Psoas muscle (tissue), 8 donors: Measurements from ENCODE around the gene ICE1. TPM values are rescaled to one million over a fixed set of nuclear protein-coding genes. Genes with fewer than 3 reads are reported as not detected.
"Not testable (repeated sequence)": the region's sequence is repeated elsewhere in the genome, so short reads cannot be mapped to it uniquely, and the experiment has no call there.

Experiments
- ATAC-seq, 4 donors: fragments of 200-7000 bp; cut with Tn5 transposase; one replicate each; pipeline ENCODE4 v1.9.1; 2020; ENCODE audit warnings: moderate library complexity in 3 of 4, mild to moderate bottlenecking in 2 of 4
- DNase-seq, 2 donors: peaks; one replicate each; pipeline ENCODE4 v3.0.0-alpha.2; 2020
- H3K27ac ChIP-seq: fragments of 200-600 bp; one replicate; pipeline ENCODE4 v1.8.0; 2022
- H3K27me3 ChIP-seq, 3 donors: fragments of 200-600 bp in 1 of 3; one replicate each; pipeline versions ENCODE4 v1.6.1 to v1.8.0; 2013 to 2022; ENCODE audit warnings: low read length in 2 of 3, mild to moderate bottlenecking in 2 of 3, moderate library complexity in 1 of 3; ENCODE audit not compliant: insufficient read depth in 3 of 3
- H3K36me3 ChIP-seq, 2 donors: fragments of 200-600 bp in 1 of 2; one replicate each; pipeline versions ENCODE4 v1.6.1 to v1.8.0; 2013 to 2022; ENCODE audit warnings: low read depth in 1 of 2, mild to moderate bottlenecking in 1 of 2, moderate library complexity in 1 of 2; ENCODE audit not compliant: insufficient read depth in 1 of 2
- H3K4me1 ChIP-seq: fragments of 200-600 bp; one replicate; pipeline ENCODE4 v1.8.0; 2022
- H3K4me3 ChIP-seq: fragments of 200-600 bp; one replicate; pipeline ENCODE4 v1.8.0; 2022; ENCODE audit warnings: mild to moderate bottlenecking
- H3K9me3 ChIP-seq: fragments of 200-600 bp; one replicate; pipeline ENCODE4 v1.8.0; 2022
- WGBS, 3 donors: extraction: QIAGEN DNeasy Blood & Tissue Kit; methylation state at CpG; one replicate each; pipeline versions ENCODE4 v1.1.6 to v1.1.7; 2013; 5-methylcytosine and 5-hydroxymethylcytosine counted together
- intact Hi-C, 2 donors: fragments of 100-400 bp; cut with DNase I; formaldehyde crosslinking; loops; one replicate each; pipeline versions ENCODE4 v1.11.0 to v1.14.2; 2022
- polyA plus RNA-seq, 3 donors: library from polyadenylated mRNA; stranded (reverse); fragments of 200-250 nt; gene quantifications; one replicate each; pipeline ENCODE4 v1.2.3, GENCODE V29; 2013
- total RNA-seq, 4 donors: library from RNA; stranded (reverse); fragmentation: NEBNext Ultra II Directional in 2 of 4; extraction: Animal tissue kit (Norgen Biotek cat#: 25700) in 2 of 4; gene quantifications; one replicate each; pipeline versions ENCODE4 v1.2.1 to v1.2.4, GENCODE V29; 2021 to 2023
- TF ChIP-seq, protein P1 (sequence below): fragments of 200-600 bp; IDR thresholded peaks from one replicate; pipeline ENCODE4 v1.8.0; 2022; ENCODE audit warnings: antibody characterized with exemption
- donor health status: healthy with polysubstance abuse.
- donor health status: DM: no; HTN: no; CAD: no; lungs with moderate emphysema.
- donor health status: Bipolar disorder and iron deficiency.
- donor health status: healthy.
- donor health status: DM: yes; HTN: yes; CAD: no.
- donor health status: DM: no; HTN: no; CAD: no.
- donor health status: DM: no; HTN: no; CAD: no.
- donor health status: DM: yes; HTN: yes; CAD: no.

ICE1 gene
- total and polyA plus RNA-seq, 7 donors = 9.9 to 33.6 (median 26.4) TPM

DNA sequence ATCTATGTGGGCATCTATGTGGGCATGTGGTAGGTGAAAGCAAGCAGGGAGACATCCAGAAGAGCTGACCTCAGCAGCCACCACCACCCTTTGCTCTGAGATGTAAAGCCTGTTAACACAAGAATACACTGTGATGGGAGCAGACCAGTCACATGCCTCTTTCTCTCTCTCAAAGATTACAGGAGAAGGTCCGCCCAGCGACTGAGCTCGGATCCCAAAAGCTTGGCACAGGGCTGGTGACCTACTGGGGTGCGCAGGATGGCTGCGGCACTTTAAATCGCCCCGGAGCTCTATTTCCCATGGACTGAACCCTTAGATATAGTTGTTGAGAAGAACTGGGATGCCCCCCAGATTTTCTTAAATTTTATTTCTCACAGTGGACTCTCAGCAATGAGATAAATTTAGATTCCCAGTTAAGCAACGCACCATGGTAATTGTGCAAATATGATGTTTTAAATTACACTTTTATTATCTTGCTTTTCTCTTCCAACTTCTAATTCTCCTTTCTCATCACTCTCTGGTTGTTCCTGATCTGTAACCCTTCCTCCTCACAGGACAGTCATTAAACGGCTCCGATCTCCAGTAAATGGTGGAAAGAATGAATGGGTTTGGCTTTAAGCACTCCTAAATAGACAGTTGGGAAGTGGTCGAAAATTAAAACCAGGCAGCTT, 37.7 kb upstream of the ICE1 start:
- H3K9me3 ChIP-seq = no peaks in the 10 kb centered on the region
- TF ChIP-seq, protein P1, sequence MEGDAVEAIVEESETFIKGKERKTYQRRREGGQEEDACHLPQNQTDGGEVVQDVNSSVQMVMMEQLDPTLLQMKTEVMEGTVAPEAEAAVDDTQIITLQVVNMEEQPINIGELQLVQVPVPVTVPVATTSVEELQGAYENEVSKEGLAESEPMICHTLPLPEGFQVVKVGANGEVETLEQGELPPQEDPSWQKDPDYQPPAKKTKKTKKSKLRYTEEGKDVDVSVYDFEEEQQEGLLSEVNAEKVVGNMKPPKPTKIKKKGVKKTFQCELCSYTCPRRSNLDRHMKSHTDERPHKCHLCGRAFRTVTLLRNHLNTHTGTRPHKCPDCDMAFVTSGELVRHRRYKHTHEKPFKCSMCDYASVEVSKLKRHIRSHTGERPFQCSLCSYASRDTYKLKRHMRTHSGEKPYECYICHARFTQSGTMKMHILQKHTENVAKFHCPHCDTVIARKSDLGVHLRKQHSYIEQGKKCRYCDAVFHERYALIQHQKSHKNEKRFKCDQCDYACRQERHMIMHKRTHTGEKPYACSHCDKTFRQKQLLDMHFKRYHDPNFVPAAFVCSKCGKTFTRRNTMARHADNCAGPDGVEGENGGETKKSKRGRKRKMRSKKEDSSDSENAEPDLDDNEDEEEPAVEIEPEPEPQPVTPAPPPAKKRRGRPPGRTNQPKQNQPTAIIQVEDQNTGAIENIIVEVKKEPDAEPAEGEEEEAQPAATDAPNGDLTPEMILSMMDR = no peak
- H3K4me1 ChIP-seq = no peaks in the 10 kb centered on the region
- no peak overlapping the region for H3K27ac ChIP-seq
- intact Hi-C loops = no loop called here
- DNase-seq (no peak), ATAC-seq (no peak)
- H3K27me3 ChIP-seq = no peaks in the 10 kb centered on the region
- WGBS, 3 donors = 73 to 76% (median 73%) methylated on average over 11 of the region's 11 CpGs
- H3K36me3 ChIP-seq = no peaks in the 10 kb centered on the region
- H3K4me3 ChIP-seq = no peak overlapping the region

DNA sequence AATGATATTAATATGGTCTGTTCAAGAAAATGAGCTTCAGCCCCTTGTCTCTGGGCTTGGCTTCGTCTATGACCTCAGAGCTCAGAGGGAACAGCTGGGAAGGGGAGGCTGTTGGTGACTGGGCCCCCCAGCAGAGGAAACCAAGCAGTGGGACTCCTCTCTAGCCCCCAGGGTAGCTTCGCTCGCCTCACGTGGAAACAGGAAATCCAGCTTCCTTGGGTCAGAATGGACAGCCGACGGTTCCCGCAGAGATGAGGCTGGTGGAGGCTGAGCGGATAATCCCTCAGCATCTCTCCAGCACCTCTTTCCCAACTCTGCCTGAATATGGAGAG, 37.2 kb upstream of the ICE1 start:
- Histone ChIP-seq H3K36me3 (no peaks in the 10 kb centered on the region), H3K27ac (no peak overlapping the region), H3K4me3 (no peak overlapping the region), H3K4me1 (no peaks in the 10 kb centered on the region), H3K27me3 (no peaks in the 10 kb centered on the region), H3K9me3 (no peaks in the 10 kb centered on the region)
- intact Hi-C loops = no loop called here
- ATAC-seq (no peak), DNase-seq (no peak)
- TF ChIP-seq, protein P1 = no peak
- 59 to 70% (median 64%) methylated on average over 8 of the region's 8 CpGs for WGBS, 3 donors

DNA sequence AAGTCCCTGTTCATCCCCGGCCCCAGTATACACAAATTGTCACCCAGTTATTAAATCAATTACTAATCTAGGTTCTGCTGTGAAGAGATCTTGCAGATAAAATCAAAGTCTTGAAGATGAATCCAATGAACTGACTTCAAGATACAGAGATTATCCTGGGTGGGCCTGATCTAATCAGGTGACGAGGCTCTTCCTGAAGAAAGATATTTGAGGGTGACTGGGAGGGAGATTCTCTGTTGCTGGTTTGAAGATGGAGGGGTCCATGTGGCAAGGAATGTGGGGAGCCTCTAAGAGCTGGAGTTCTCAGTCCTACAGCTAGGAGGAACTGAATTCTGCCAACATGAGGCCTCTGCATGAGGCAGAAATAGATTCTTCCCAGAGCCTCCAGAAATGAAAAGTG, 36.1 kb upstream of the ICE1 start:
- Histone ChIP-seq H3K27ac (no peak overlapping the region), H3K27me3 (no peaks in the 10 kb centered on the region), H3K4me1 (no peaks in the 10 kb centered on the region), H3K36me3 (no peaks in the 10 kb centered on the region), H3K9me3 (no peaks in the 10 kb centered on the region), H3K4me3 (no peak overlapping the region)
- ATAC-seq (no peak), DNase-seq (no peak)
- WGBS, 3 donors = 91 to 98% (median 95%) methylated on average over 2 of the region's 2 CpGs
- intact Hi-C loops = no loop called here
- TF ChIP-seq, protein P1 = no peak

DNA sequence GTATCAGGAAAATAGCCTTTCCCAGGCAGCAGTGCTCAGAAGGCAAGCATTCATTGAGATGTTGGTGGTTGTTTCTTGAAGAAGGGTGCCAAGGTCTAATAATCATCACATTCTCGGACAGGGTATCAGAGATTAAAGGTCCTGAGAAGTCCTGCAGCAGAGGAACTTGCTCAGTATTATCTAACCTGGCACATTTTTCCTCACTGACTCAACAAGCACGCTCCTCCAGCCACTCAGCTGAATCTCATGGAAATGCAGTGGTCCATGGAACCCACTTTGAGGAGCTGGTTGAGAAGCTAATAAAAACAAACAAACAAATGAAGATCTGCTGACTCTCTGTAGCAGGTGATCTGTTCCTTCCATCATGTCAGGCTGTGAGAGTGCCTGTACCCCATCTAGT, 35.3 kb upstream of the ICE1 start:
- H3K36me3 ChIP-seq = no peaks in the 10 kb centered on the region
- no peak for ATAC-seq
- no peaks in the 10 kb centered on the region for H3K4me1 ChIP-seq
- WGBS, 3 donors = 81 to 96% (median 86%) methylated on average over 2 of the region's 2 CpGs
- H3K27ac ChIP-seq = no peak overlapping the region
- H3K27me3 ChIP-seq = no peaks in the 10 kb centered on the region
- intact Hi-C loops = no loop called here
- no peaks in the 10 kb centered on the region for H3K9me3 ChIP-seq
- H3K4me3 ChIP-seq = no peak overlapping the region
- TF ChIP-seq, protein P1 = no peak
- no peak for DNase-seq

DNA sequence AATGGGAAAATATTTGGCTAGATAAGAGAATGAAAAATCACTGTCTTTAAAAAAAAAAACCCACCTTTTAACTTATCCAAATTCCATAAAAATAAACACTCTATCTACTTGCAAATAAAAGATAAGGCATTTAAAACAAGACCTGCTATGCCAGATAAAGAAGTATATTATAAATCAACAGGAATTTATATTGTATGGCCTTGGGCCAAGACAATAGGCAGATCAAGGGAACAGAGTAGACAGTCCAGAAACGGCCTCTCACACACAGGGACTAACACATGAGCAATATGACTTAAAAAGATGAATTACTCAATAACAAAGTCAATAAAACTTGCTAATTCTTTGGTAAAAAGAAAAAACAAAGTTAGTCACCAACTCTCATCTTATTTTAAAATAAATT, 34.7 kb upstream of the ICE1 start:
- TF ChIP-seq, protein P1 = no peak
- intact Hi-C loops = no loop called here
- H3K9me3 ChIP-seq = no peaks in the 10 kb centered on the region

DNA sequence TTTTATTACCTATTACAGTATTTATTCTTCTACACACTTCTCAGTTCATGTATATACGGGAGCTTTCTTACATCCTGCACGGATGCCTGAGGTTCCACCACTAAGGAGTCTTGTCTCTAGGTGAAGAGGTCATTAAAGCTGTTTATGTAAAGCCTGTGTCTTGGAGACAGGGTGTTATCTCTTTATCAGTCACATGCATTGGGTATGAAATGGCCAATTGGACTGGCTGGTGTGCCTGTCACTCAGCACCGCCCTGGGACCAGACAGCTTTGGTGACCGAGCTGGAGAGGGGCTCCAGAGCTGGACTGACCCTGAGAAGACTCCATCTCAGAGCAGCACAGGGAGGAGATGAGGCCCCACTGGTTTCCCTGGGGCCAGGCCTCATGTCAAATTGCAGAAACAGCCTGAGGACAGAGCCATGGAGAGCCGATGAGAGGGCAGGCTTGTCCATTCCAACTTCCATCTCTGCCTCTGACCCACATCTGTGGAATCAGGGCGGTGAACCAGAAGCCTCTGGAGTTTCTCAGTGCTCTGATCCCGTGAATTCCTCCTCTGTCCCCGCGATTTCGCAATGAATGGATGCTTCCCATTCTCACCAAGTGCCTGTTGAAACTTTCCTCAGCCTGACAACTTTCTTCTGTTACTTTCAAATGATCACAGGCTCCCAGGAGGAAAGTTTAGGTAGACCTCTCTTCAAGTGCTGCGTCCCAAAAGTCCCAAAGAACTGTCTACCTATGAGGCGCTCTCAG, 32.2 kb upstream of the ICE1 start:
- DNase-seq, H3K36me3 ChIP-seq, ATAC-seq, H3K27ac ChIP-seq, H3K4me3 ChIP-seq, H3K9me3 ChIP-seq, intact Hi-C loops, H3K27me3 ChIP-seq, H3K4me1 ChIP-seq: not testable (repeated sequence)
- WGBS, 3 donors = 87 to 89% (median 88%) methylated on average over 12 of the region's 12 CpGs

More for the DNA sequence above, 34.7 kb upstream of the ICE1 start:
- Histone ChIP-seq H3K27ac (no peak overlapping the region), H3K4me1 (no peaks in the 10 kb centered on the region), H3K27me3 (no peaks in the 10 kb centered on the region), H3K4me3 (no peak overlapping the region), H3K36me3 (no peaks in the 10 kb centered on the region)
- 67 to 82% (median 72%) methylated on average over 1 of the region's 1 CpG for WGBS, 3 donors
- ATAC-seq (no peak), DNase-seq (no peak)

DNA sequence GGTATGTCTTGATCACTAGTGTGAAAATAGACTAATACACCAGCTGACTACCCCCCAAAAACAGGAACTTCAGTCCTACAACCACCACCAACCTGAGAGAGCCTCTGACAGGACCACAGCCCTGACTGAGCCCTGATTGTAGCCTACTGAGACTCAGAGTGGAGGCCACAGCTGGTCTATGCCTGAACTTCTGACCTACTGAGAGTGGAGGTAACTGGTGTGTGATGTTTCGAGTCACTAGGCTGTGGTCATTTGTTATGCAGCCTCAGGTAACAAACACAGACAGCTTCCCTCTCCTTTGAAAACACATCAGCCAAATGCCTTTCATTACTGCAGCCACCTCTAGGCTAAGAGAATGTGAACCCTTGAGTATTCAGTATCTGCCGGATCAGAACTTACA, 30.0 kb upstream of the ICE1 start:
- ATAC-seq, H3K4me3 ChIP-seq, DNase-seq, H3K9me3 ChIP-seq, H3K27me3 ChIP-seq, intact Hi-C loops, H3K36me3 ChIP-seq, H3K27ac ChIP-seq, H3K4me1 ChIP-seq: not testable (repeated sequence)
- WGBS, 3 donors = 95 to 96% (median 95%) methylated on average over 2 of the region's 2 CpGs
